Kidney (tissue), 14 donors: ENCODE measurements around the gene RADIL. TPM values are rescaled to one million over a fixed set of nuclear protein-coding genes. Genes with fewer than 3 reads are reported as not detected.

Experiments used
- DNase-seq, 5 donors: peaks; one replicate each; pipeline ENCODE4 v3.0.0-alpha.2; 2013 to 2020
- FAIRE-seq: peaks from 2 replicates; lab custom pipeline; 2012; peaks lifted over from hg19 to GRCh38; lab: Jason Lieb, UNC
- H3K27ac ChIP-seq, 2 donors: one replicate each; pipeline ENCODE4 v1.7.0; 2013; ENCODE audit warnings: low read depth in 2 of 2, low read length in 2 of 2, inconsistent platforms in 1 of 2
- H3K27me3 ChIP-seq: one replicate; pipeline ENCODE4 v1.7.1; 2013; ENCODE audit warnings: low read length, inconsistent platforms; ENCODE audit not compliant: control insufficient read depth, insufficient read depth
- H3K36me3 ChIP-seq, 3 donors: one replicate each; pipeline versions ENCODE4 v1.7.0 to v1.7.1; 2013; ENCODE audit warnings: low read length in 3 of 3, control low read depth in 1 of 3, inconsistent platforms in 1 of 3; ENCODE audit not compliant: insufficient read depth in 3 of 3, control insufficient read depth in 2 of 3
- H3K4me1 ChIP-seq, 3 donors: one replicate each; pipeline versions ENCODE4 v1.7.0 to v1.7.1; 2013; ENCODE audit warnings: low read length in 3 of 3, inconsistent platforms in 1 of 3, low read depth in 1 of 3; ENCODE audit not compliant: control insufficient read depth in 2 of 3, insufficient read depth in 2 of 3
- H3K4me3 ChIP-seq, 3 donors: one replicate each; pipeline versions ENCODE4 v1.7.0 to v1.8.1; 2013; ENCODE audit warnings: low read length in 3 of 3, control low read depth in 1 of 3, inconsistent platforms in 1 of 3
- H3K9ac ChIP-seq, 3 donors: one replicate each; pipeline versions ENCODE4 v1.7.0 to v1.7.1; 2013; ENCODE audit warnings: low read length in 3 of 3, control low read depth in 1 of 3, inconsistent platforms in 1 of 3
- H3K9me3 ChIP-seq, 3 donors: one replicate each; pipeline versions ENCODE4 v1.7.0 to v1.7.1; 2013; ENCODE audit warnings: low read length in 3 of 3, control low read depth in 1 of 3, inconsistent platforms in 1 of 3; ENCODE audit not compliant: control insufficient read depth in 2 of 3, insufficient read depth in 1 of 3
- intact Hi-C: fragments of 100-400 bp; cut with DNase I; formaldehyde crosslinking; loops from one replicate; pipeline ENCODE4 v1.11.1; 2022
- polyA plus RNA-seq: library from polyadenylated mRNA; stranded (reverse); fragments of 350-450 nt; fragmentation: Illumina TruSeq; extraction: RNeasy Lipid Tissue Mini Kit (QIAGEN cat#74804); gene quantifications from one replicate; pipeline ENCODE4 v1.2.3, GENCODE V29; 2014; ENCODE audit warnings: low read depth, low replicate concordance; ENCODE audit not compliant: insufficient read depth
- total RNA-seq: library from RNA; stranded (reverse); fragmentation: NEBNext Ultra II Directional; extraction: Animal tissue kit (Norgen Biotek cat#: 25700); gene quantifications from one replicate; pipeline ENCODE4 v1.2.1, GENCODE V29; 2021
- TF ChIP-seq, protein P1 (sequence below): IDR thresholded peaks from 3 replicates; pipeline ENCODE4 v1.5.1; 2012; ENCODE audit warnings: mild to moderate bottlenecking, moderate library complexity, borderline replicate concordance; ENCODE audit not compliant: insufficient read depth; ENCODE audit errors: extremely low read depth
- donor health status: control.
- donor health status: control.
- donor health status: control.
- donor health status: control.
- donor health status: control.
- donor health status: DM: yes; HTN: yes; CAD: no.
- donor health status: Normal renal cell carcinoma (clear cell type).

Gene RADIL
- total and polyA plus RNA-seq, 2 donors from 2014 or later: 1.0 to 1.7 TPM

DNA sequence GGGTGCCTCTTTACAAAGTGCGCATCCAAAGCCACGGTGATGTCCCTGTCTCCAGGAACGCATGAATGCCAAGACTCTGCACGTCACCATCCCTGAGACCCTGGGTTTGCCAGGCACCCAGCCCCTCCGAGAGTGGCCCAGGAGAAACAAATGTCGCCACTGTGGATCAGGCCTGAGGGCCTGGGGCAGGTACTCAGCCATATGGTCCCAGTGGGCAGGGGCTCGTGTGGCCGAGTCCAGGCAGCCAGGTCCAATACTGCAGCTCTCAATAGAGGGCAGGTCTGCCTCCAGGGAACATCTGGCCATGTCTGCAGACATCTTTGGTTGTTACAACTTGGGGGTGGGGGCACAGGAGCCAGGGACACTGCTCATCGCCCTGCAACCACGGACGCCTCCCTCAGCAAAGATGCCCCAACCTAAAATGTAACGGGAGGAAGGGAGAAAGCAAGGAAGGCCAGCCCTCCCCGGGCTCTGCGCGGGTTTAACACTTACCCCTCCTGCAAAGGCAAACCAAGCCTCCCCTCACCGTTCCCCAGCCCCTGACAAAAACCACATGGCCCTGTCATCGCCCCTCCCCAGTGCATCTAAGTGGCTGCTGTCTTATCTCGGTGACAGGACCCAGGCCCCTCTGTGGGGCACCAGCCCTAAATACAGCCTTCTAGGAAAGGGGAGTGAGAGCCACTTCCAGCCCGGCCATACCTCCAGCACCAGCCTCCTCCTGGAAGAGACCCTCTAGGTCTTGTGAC, 11.4 kb downstream of the RADIL start:
- H3K9me3 ChIP-seq: peaks cover 0 to 3% (median 0%) of the 10 kb centered on the region in 3 donors
- TF ChIP-seq, protein P1, sequence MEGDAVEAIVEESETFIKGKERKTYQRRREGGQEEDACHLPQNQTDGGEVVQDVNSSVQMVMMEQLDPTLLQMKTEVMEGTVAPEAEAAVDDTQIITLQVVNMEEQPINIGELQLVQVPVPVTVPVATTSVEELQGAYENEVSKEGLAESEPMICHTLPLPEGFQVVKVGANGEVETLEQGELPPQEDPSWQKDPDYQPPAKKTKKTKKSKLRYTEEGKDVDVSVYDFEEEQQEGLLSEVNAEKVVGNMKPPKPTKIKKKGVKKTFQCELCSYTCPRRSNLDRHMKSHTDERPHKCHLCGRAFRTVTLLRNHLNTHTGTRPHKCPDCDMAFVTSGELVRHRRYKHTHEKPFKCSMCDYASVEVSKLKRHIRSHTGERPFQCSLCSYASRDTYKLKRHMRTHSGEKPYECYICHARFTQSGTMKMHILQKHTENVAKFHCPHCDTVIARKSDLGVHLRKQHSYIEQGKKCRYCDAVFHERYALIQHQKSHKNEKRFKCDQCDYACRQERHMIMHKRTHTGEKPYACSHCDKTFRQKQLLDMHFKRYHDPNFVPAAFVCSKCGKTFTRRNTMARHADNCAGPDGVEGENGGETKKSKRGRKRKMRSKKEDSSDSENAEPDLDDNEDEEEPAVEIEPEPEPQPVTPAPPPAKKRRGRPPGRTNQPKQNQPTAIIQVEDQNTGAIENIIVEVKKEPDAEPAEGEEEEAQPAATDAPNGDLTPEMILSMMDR: no peak
- intact Hi-C loops: no loop called here
- no peak overlapping the region for H3K9ac ChIP-seq
- DNase-seq: peak in 2 of 5 donors; percentile 46 to 78
- H3K4me1 ChIP-seq: no peaks in the 10 kb centered on the region
- no peak for FAIRE-seq
- H3K27ac ChIP-seq: no peak overlapping the region
- H3K27me3 ChIP-seq: no peaks in the 10 kb centered on the region
- H3K4me3 ChIP-seq: no peak overlapping the region
- H3K36me3 ChIP-seq: no peaks in the 10 kb centered on the region

DNA sequence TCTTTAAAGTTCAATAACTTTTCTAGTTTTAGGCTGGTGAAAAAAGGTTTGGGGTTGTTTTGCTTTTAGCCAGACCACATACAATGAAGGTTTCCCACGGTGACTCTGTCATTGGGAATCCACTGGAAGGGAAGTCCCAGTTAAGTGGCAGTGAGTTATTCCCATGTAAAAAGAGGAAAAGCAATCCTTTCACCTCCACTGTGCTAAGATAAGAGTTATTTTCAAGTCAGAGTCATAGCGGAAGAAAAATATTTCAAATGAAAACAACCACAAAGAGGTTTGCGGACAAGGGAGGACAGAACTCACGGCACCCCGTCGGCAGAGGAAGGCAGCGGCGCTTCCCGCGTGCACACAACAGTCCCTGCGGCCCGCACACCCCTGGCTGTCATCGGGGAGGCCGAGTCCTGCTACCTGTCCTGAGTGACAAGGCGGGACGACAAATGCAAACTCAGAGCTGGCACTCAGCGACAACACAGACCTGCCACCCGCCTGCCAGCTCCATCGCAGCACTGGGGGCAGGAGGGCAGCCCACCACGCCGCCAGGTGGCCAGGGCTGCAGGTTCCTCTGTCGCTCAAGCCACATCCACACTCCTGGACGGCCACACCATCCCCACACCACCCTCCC, 12.3 kb downstream of the RADIL start:
- peak in 2 of 5 donors; percentile 43 to 59 for DNase-seq
- intact Hi-C loops: no loop called here
- H3K4me3 ChIP-seq: no peak overlapping the region
- H3K9ac ChIP-seq: no peak overlapping the region
- no peaks in the 10 kb centered on the region for H3K4me1 ChIP-seq
- TF ChIP-seq, protein P1: no peak
- H3K27me3 ChIP-seq: no peaks in the 10 kb centered on the region
- no peak overlapping the region for H3K27ac ChIP-seq
- peaks cover 0 to 3% (median 0%) of the 10 kb centered on the region in 3 donors for H3K9me3 ChIP-seq
- no peaks in the 10 kb centered on the region for H3K36me3 ChIP-seq
- FAIRE-seq: no peak

DNA sequence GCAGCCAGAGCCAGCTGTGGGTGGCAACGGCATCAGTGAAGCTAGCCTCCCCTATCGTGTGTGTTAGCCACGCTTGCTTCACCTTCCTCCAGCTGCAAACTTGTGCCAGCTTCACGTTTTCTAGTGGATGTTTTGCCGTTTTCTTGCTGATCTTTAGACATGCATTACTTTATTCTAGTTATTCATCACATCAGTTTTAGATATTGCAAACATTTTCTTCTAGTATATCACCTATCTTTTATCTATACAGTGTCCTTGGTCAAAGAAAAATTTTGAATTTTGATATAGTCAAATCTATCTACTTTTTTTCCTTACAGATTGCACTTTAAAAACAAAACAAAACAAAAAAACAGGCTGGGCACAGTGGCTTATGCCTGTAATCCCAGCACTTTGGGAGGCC, 15.0 kb downstream of the RADIL start:
- FAIRE-seq (no peak), DNase-seq (no peak)
- Histone ChIP-seq H3K9ac (no peak overlapping the region), H3K36me3 (no peaks in the 10 kb centered on the region), H3K4me1 (no peaks in the 10 kb centered on the region), H3K27ac (no peak overlapping the region), H3K9me3 (peaks cover 0 to 3% (median 0%) of the 10 kb centered on the region in 3 donors), H3K27me3 (no peaks in the 10 kb centered on the region), H3K4me3 (no peak overlapping the region)
- intact Hi-C loops: no loop called here
- TF ChIP-seq, protein P1: no peak
